Loucy (cell line): ENCODE measurements around the gene TLN1.

Experiments used
- EZH2phosphoT487 ChIP-seq: fragments of 200-600 bp; IDR thresholded peaks from 2 replicates; pipeline ENCODE4 v1.6.1; 2018; ENCODE audit warnings: antibody characterized with exemption, mild to moderate bottlenecking, moderate library complexity, borderline replicate concordance
- TF ChIP-seq, protein P1 (sequence below): fragments of 200-600 bp; sonication (generic); conservative IDR thresholded peaks from 2 replicates; pipeline ENCODE4 v1.5.1; 2014; ENCODE audit warnings: mild to moderate bottlenecking, antibody characterized with exemption, low read length

DNA sequence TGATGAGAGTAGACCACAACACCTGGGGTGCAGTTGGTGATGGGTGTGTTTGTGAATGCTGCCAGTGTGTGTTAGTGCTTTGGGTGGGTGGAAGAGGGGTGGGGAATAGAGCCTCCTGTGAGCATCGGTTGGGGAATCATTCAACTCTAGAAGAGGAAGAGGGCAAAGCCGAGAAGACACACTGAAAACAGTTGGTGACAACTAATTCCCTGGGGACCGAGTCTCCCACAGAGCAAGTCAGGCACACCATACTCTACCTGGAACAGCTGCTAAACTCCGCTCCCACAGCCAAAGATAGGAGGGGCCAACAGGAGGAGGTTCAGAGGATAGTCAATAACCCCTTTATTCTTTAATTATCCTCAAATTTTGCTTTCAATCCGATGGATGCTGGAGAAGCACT lies 65.4 kb downstream of the TLN1 start:
- TF ChIP-seq, protein P1, sequence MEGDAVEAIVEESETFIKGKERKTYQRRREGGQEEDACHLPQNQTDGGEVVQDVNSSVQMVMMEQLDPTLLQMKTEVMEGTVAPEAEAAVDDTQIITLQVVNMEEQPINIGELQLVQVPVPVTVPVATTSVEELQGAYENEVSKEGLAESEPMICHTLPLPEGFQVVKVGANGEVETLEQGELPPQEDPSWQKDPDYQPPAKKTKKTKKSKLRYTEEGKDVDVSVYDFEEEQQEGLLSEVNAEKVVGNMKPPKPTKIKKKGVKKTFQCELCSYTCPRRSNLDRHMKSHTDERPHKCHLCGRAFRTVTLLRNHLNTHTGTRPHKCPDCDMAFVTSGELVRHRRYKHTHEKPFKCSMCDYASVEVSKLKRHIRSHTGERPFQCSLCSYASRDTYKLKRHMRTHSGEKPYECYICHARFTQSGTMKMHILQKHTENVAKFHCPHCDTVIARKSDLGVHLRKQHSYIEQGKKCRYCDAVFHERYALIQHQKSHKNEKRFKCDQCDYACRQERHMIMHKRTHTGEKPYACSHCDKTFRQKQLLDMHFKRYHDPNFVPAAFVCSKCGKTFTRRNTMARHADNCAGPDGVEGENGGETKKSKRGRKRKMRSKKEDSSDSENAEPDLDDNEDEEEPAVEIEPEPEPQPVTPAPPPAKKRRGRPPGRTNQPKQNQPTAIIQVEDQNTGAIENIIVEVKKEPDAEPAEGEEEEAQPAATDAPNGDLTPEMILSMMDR, result no peak
- no peak for TF ChIP-seq EZH2phosphoT487
